MM.1S (cell line): Measurements from ENCODE around the gene FPR3.

Source experiments
- DNase-seq: peaks from one replicate; pipeline ENCODE4 v3.0.0-alpha.2; 2015
- H2AFZ ChIP-seq: fragments of 300-600 bp; sonication (generic); 2 replicates; pipeline ENCODE4 v1.6.0; 2016; ENCODE audit warnings: antibody characterized with exemption, low read length
- H3F3A ChIP-seq: fragments of 300-600 bp; sonication (generic); 2 replicates; pipeline ENCODE4 v1.6.1; 2016; ENCODE audit warnings: mild to moderate bottlenecking, antibody characterized with exemption, low read length, moderate library complexity, mixed read lengths; ENCODE audit not compliant: insufficient read depth
- H3K27ac ChIP-seq: fragments of 300-600 bp; sonication (generic); 2 replicates; pipeline ENCODE4 v1.5.1; 2016; ENCODE audit warnings: mild to moderate bottlenecking, low read length
- H3K27me3 ChIP-seq: fragments of 300-600 bp; sonication (generic); replicated peaks from 2 replicates; pipeline ENCODE4 v1.6.0; 2016; ENCODE audit warnings: low read length; ENCODE audit not compliant: insufficient read depth
- H3K36me3 ChIP-seq: fragments of 300-600 bp; sonication (generic); replicated peaks from 2 replicates; pipeline ENCODE4 v1.6.1; 2016; ENCODE audit warnings: mild to moderate bottlenecking, low read length, mixed read lengths; ENCODE audit not compliant: insufficient read depth
- H3K4me1 ChIP-seq: fragments of 300-600 bp; sonication (generic); 2 replicates; pipeline ENCODE4 v1.6.1; 2016; ENCODE audit warnings: low read length, mixed read lengths
- H3K4me2 ChIP-seq: fragments of 300-600 bp; sonication (generic); 2 replicates; pipeline ENCODE4 v1.6.0; 2016; ENCODE audit warnings: low read depth, low read length
- H3K4me3 ChIP-seq: fragments of 300-600 bp; sonication (generic); 2 replicates; pipeline ENCODE4 v1.5.1; 2016; ENCODE audit warnings: low read length, mixed read lengths
- H3K79me2 ChIP-seq: fragments of 300-600 bp; sonication (generic); 2 replicates; pipeline ENCODE4 v1.6.1; 2016; ENCODE audit warnings: mixed run types, low read length, mixed read lengths
- H3K9ac ChIP-seq: fragments of 300-600 bp; sonication (generic); 2 replicates; pipeline ENCODE4 v1.6.1; 2016; ENCODE audit warnings: low read length, mixed read lengths
- H3K9me2 ChIP-seq: fragments of 300-600 bp; sonication (generic); replicated peaks from 2 replicates; pipeline ENCODE4 v1.6.1; 2016; ENCODE audit warnings: mild to moderate bottlenecking, low read length, mixed read lengths; ENCODE audit not compliant: insufficient read depth
- H3K9me3 ChIP-seq: fragments of 300-600 bp; sonication (generic); replicated peaks from 2 replicates; pipeline ENCODE4 v1.6.1; 2016; ENCODE audit warnings: mild to moderate bottlenecking, low read length, mixed read lengths; ENCODE audit not compliant: insufficient read depth
- H4K20me1 ChIP-seq: fragments of 300-600 bp; sonication (generic); 2 replicates; pipeline ENCODE4 v1.6.1; 2016; ENCODE audit warnings: mild to moderate bottlenecking, low read length, moderate library complexity, mixed read lengths; ENCODE audit not compliant: insufficient read depth
- EZH2 ChIP-seq: fragments of 300-600 bp; sonication (generic); optimal IDR thresholded peaks from 2 replicates; pipeline ENCODE3; 2017; ENCODE audit warnings: low read depth, mild to moderate bottlenecking, antibody characterized with exemption, low read length, mixed read lengths
- EZH2phosphoT487 ChIP-seq: fragments of 300-600 bp; sonication (generic); IDR thresholded peaks from 2 replicates; pipeline ENCODE4 v1.6.1; 2018; ENCODE audit warnings: antibody characterized with exemption, low read length
- TF ChIP-seq, protein P1 (sequence below): fragments of 300-600 bp; sonication (generic); IDR thresholded peaks from 2 replicates; pipeline ENCODE4 v1.5.1; 2016; ENCODE audit warnings: antibody characterized with exemption, low read length, mixed read lengths

Gene FPR3

DNA sequence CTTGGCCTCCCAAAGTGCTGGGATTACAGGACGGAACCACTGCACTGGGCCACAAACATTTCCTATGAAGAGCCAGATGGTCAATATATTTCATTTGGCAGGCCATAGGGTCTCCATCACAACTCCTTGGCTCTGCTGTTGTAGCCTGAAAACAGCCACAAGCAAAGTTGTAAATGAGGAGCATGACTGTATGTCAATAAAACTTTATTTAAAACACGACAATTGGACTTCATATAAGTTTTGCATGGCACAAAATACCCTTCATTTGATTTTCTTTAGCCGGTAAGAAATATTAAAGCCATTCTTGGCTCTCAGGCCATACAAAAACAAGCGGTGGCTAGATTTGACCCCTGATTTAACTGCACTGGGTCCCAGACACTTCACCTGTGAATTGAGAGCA is 40.2 kb upstream of the FPR3 start:
- TF ChIP-seq EZH2, result no peak
- no peak for TF ChIP-seq EZH2phosphoT487
- TF ChIP-seq, protein P1, sequence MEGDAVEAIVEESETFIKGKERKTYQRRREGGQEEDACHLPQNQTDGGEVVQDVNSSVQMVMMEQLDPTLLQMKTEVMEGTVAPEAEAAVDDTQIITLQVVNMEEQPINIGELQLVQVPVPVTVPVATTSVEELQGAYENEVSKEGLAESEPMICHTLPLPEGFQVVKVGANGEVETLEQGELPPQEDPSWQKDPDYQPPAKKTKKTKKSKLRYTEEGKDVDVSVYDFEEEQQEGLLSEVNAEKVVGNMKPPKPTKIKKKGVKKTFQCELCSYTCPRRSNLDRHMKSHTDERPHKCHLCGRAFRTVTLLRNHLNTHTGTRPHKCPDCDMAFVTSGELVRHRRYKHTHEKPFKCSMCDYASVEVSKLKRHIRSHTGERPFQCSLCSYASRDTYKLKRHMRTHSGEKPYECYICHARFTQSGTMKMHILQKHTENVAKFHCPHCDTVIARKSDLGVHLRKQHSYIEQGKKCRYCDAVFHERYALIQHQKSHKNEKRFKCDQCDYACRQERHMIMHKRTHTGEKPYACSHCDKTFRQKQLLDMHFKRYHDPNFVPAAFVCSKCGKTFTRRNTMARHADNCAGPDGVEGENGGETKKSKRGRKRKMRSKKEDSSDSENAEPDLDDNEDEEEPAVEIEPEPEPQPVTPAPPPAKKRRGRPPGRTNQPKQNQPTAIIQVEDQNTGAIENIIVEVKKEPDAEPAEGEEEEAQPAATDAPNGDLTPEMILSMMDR, result no peak
- no peak overlapping the region for H2AFZ ChIP-seq
- H3K4me2 ChIP-seq, result no peak overlapping the region
- no peaks in the 10 kb centered on the region for H3K4me1 ChIP-seq
- H3K9me2 ChIP-seq, result no peaks in the 10 kb centered on the region
- H3F3A ChIP-seq, result no peaks in the 10 kb centered on the region
- no peaks in the 10 kb centered on the region for H3K9me3 ChIP-seq
- no peak overlapping the region for H3K9ac ChIP-seq
- no peaks in the 10 kb centered on the region for H3K79me2 ChIP-seq
- H3K27ac ChIP-seq, result no peak overlapping the region
- DNase-seq, result no peak
- H3K36me3 ChIP-seq, result no peaks in the 10 kb centered on the region
- H4K20me1 ChIP-seq, result no peaks in the 10 kb centered on the region
- H3K4me3 ChIP-seq, result no peak overlapping the region
- H3K27me3 ChIP-seq, result no peaks in the 10 kb centered on the region

DNA sequence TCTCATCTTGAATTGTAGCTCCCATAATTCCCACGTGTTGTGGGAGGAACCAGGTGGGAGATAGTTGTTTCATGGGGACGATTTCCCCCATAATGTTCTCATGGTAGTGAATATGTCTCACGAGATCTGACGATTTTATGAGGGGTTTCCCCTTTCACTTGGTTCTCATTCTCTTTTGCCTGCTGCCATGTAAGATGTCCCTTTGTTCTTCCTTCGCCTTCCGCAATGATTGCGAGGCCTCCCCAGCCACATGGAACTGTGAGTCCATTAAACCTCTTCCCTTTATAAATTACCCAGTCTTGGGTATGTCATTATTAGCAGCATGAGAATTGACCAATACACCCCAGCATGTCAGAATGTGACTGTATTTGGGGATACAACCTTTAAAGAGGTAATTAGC is 39.4 kb upstream of the FPR3 start:
- no peak for DNase-seq
- no peaks in the 10 kb centered on the region for H3K9me2 ChIP-seq
- H3K9me3 ChIP-seq, result no peaks in the 10 kb centered on the region
- no peak overlapping the region for H3K9ac ChIP-seq
- H4K20me1 ChIP-seq, result no peaks in the 10 kb centered on the region
- H3F3A ChIP-seq, result no peaks in the 10 kb centered on the region
- TF ChIP-seq EZH2phosphoT487, result no peak
- TF ChIP-seq, protein P1, result no peak
- no peak for TF ChIP-seq EZH2
- no peaks in the 10 kb centered on the region for H3K36me3 ChIP-seq
- H3K4me1 ChIP-seq, result no peaks in the 10 kb centered on the region
- no peak overlapping the region for H3K4me3 ChIP-seq
- H3K27me3 ChIP-seq, result no peaks in the 10 kb centered on the region
- H3K4me2 ChIP-seq, result no peak overlapping the region
- no peak overlapping the region for H2AFZ ChIP-seq
- no peak overlapping the region for H3K27ac ChIP-seq
- H3K79me2 ChIP-seq, result no peaks in the 10 kb centered on the region

- no peaks in the 10 kb centered on the region for H3K4me1 ChIP-seq
- H2AFZ ChIP-seq, result no peak within 1 kb of the TSS
Observed at GRCh38 chr19:51760697-51761356, 34.1 kb upstream of the FPR3 start, which contains the start of gene FPR2. Gene FPR2, plus strand, starts transcription at chr19:51761180. Its CDS starts 7,479 bp downstream, at chr19:51768659.

More at GRCh38 chr19:51760697-51761356, 34.1 kb upstream of the FPR3 start, which contains the start of gene FPR2:
- Histone ChIP-seq H3K4me3 (no peak within 1 kb of the TSS), H3K36me3 (no peaks in the 10 kb centered on the region), H3K9ac (no peak within 1 kb of the TSS), H3K9me2 (no peaks in the 10 kb centered on the region), H3F3A (no peaks in the 10 kb centered on the region), H3K4me2 (no peak within 1 kb of the TSS), H3K9me3 (no peaks in the 10 kb centered on the region), H3K79me2 (no peaks in the 10 kb centered on the region), H3K27ac (no peak within 1 kb of the TSS), H3K27me3 (no peaks in the 10 kb centered on the region), H4K20me1 (no peaks in the 10 kb centered on the region)
- TF ChIP-seq, protein P1, result no peak
- TF ChIP-seq EZH2phosphoT487 (no peak), EZH2 (no peak)
- no peak for DNase-seq
